ENCODE results near the gene EXT2. TPM values are rescaled to one million over a fixed set of nuclear protein-coding genes. Genes with fewer than 3 reads are reported as not detected.
A peak's percentile ranks its signal among the peaks of the same experiment; 100 is the strongest.

EXT2 gene
- total and polyA plus RNA-seq, 10 of the 15 experiments (the other 5 are each of a cell fraction or from before 2014, with no cell fraction given), result 3.8 to 31.4 (median 17.9) TPM

DNA sequence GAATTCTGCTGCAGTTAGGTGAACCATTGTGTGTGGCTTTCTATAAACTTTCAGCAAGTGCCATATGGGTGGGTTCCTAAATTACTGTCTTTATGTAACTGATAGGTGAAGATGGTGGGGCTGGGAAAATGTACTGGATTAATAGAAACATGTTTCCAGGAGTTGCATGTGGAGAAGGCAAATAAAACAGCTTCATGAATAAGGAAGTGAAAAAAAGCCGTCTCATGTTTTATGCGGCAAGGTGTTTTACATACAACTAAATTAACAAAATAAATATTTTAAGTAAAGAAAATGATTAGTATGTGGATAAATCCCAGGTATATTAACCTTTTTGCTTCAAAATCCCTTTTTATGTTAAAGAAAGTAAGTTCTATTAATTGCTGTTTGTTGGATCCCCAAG is 67.2 kb downstream of the EXT2 start:
- POLR2A ChIA-PET, result no interaction called here
- TF ChIP-seq SPI1 (IDR thresholded peaks at IDR 0.05; ENCODE audit: borderline replicate concordance, insufficient read depth, low read depth, low read length), result peak; percentile 72
- TF ChIP-seq TCF7 (IDR thresholded peaks at IDR 0.05; ENCODE audit: borderline replicate concordance), result no peak
- ATAC-seq, result peak; percentile 15; the same call in 1 of the 3 replicates
- CTCF ChIA-PET, result interaction anchor here (1.4 to 1.6 kb wide), 2 partner anchors 29 to 68 kb away, joined by 4 to 8 read pairs; partner anchors contain the start of gene EXT2
- in situ Hi-C loops (cut with MboI), result no loop called here
- H3K4me2 ChIP-seq (ENCODE audit: control insufficient read depth, insufficient read depth), result no peak overlapping the region
- no peak overlapping the region for H3K4me3 ChIP-seq
- intact Hi-C loops (cut with micrococcal nuclease; ENCODE audit: unreplicated experiment), result no loop called here
- no peak overlapping the region for H2AFZ ChIP-seq (ENCODE audit: control insufficient read depth, low read depth, low read length)
- no peak overlapping the region for H3K27ac ChIP-seq (ENCODE audit: control insufficient read depth, insufficient read depth)
- no peaks in the 10 kb centered on the region for H3K27me3 ChIP-seq (replicated peaks in 1 of 2; ENCODE audit: control insufficient read depth in 2 of 2, insufficient read depth in 2 of 2, low read length in 1 of 2)
- WGBS (ENCODE audit: insufficient coverage, insufficient replicate concordance, low lambda C conversion rate, missing lambda C conversion rate), result 28% methylated on average over 2 of the region's 2 CpGs
- no peaks in the 10 kb centered on the region for H3K79me2 ChIP-seq (ENCODE audit: control insufficient read depth, insufficient read depth, low read length)
- no peak for FAIRE-seq
- RAD21 ChIA-PET (ENCODE audit: unreplicated experiment), result interaction anchor here (0.8 kb wide), 1 partner anchor 1660 kb away, joined by 3 read pairs; no protein-coding TSS in a partner anchor
- BruUV-seq (replicated peaks), result no TSS peak
- DNase-seq (ENCODE audit: low read depth, low spot score), result no peak
- H4K20me1 ChIP-seq (ENCODE audit: control insufficient read depth, insufficient read depth), result no peaks in the 10 kb centered on the region
- no peaks in the 10 kb centered on the region for H3K36me3 ChIP-seq (ENCODE audit: control insufficient read depth in 2 of 2, insufficient read depth in 2 of 2, low read length in 1 of 2)
- SMC1A ChIA-PET (ENCODE audit: uncharacterized antibody, unreplicated experiment), result interaction anchor here (2.0 kb wide), 1 partner anchor 11 kb away, joined by 4 read pairs; no protein-coding TSS in a partner anchor
- no peaks in the 10 kb centered on the region; the same call in 1 of the 2 replicates for H3K4me1 ChIP-seq (ENCODE audit: control insufficient read depth, insufficient read depth, low read length)
- peaks cover 1% of the 10 kb centered on the region; the same call in 2 of the 3 replicates for H3K9me3 ChIP-seq (replicated peaks; ENCODE audit: control insufficient read depth, insufficient read depth, low read length)
- no peak overlapping the region for H3K9ac ChIP-seq (ENCODE audit: control insufficient read depth, insufficient read depth, low read length)

DNA sequence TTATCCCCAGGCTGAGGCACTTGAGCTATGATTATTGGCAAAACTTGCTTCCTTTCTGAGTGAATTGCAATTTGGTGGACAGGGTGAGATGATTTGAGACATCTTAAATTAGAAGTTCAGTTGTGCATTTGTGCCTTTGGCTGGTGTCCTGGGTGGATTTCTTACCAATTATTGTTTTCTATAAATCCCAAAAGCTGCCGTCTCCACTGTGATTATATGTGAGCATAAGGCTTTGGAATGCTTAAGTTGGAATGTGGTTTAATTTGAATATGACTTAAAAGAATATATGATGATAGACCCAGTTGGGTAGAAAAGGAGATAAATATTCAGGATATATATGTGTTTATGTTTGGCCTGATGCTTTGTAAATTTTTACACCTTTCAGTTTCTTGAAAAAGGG is 70.0 kb downstream of the EXT2 start:
- Histone ChIP-seq H3K36me3 (ENCODE audit: control insufficient read depth in 2 of 2, insufficient read depth in 2 of 2, low read length in 1 of 2) (no peaks in the 10 kb centered on the region), H3K79me2 (ENCODE audit: control insufficient read depth, insufficient read depth, low read length) (no peaks in the 10 kb centered on the region), H3K27me3 (replicated peaks in 1 of 2; ENCODE audit: control insufficient read depth in 2 of 2, insufficient read depth in 2 of 2, low read length in 1 of 2) (no peaks in the 10 kb centered on the region), H4K20me1 (ENCODE audit: control insufficient read depth, insufficient read depth) (no peaks in the 10 kb centered on the region), H3K4me3 (no peak overlapping the region), H2AFZ (ENCODE audit: control insufficient read depth, low read depth, low read length) (no peak overlapping the region), H3K4me1 (ENCODE audit: control insufficient read depth, insufficient read depth, low read length) (no peaks in the 10 kb centered on the region), H3K9ac (ENCODE audit: control insufficient read depth, insufficient read depth, low read length) (no peak overlapping the region), H3K27ac (ENCODE audit: control insufficient read depth, insufficient read depth) (no peak overlapping the region), H3K9me3 (replicated peaks; ENCODE audit: control insufficient read depth, insufficient read depth, low read length) (no peaks in the 10 kb centered on the region), H3K4me2 (ENCODE audit: control insufficient read depth, insufficient read depth) (no peak overlapping the region)
- in situ Hi-C loops (cut with MboI) (no loop called here), intact Hi-C loops (cut with micrococcal nuclease; ENCODE audit: unreplicated experiment) (no loop called here)
- DNase-seq (ENCODE audit: low read depth, low spot score) (no peak), FAIRE-seq (no peak), ATAC-seq (no peak)
- no TSS peak for BruUV-seq (replicated peaks)
- 95% methylated on average over 1 of the region's 1 CpG for WGBS (ENCODE audit: insufficient coverage, insufficient replicate concordance, low lambda C conversion rate, missing lambda C conversion rate)
- SMC1A ChIA-PET (ENCODE audit: uncharacterized antibody, unreplicated experiment), result interaction anchor here (1.5 to 2.0 kb wide), 2 partner anchors 11 kb away, joined by 3 to 7 read pairs; no protein-coding TSS in a partner anchor
- POLR2A ChIA-PET, result interaction anchor here (1.3 kb wide), 1 partner anchor 13 kb away, joined by 3 read pairs; no protein-coding TSS in a partner anchor
- CTCF ChIA-PET, result interaction anchor here (1.3 kb wide), 2 partner anchors 12 to 72 kb away, joined by 3 to 6 read pairs; no protein-coding TSS in a partner anchor
- RAD21 ChIA-PET (ENCODE audit: unreplicated experiment), result interaction anchor here (1.1 kb wide), 1 partner anchor 32 kb away, joined by 7 read pairs; no protein-coding TSS in a partner anchor
- TF ChIP-seq TBL1XR1 (IDR thresholded peaks at IDR 0.05; ENCODE audit: low read depth, low read length), result no peak
- TF ChIP-seq, protein P1, sequence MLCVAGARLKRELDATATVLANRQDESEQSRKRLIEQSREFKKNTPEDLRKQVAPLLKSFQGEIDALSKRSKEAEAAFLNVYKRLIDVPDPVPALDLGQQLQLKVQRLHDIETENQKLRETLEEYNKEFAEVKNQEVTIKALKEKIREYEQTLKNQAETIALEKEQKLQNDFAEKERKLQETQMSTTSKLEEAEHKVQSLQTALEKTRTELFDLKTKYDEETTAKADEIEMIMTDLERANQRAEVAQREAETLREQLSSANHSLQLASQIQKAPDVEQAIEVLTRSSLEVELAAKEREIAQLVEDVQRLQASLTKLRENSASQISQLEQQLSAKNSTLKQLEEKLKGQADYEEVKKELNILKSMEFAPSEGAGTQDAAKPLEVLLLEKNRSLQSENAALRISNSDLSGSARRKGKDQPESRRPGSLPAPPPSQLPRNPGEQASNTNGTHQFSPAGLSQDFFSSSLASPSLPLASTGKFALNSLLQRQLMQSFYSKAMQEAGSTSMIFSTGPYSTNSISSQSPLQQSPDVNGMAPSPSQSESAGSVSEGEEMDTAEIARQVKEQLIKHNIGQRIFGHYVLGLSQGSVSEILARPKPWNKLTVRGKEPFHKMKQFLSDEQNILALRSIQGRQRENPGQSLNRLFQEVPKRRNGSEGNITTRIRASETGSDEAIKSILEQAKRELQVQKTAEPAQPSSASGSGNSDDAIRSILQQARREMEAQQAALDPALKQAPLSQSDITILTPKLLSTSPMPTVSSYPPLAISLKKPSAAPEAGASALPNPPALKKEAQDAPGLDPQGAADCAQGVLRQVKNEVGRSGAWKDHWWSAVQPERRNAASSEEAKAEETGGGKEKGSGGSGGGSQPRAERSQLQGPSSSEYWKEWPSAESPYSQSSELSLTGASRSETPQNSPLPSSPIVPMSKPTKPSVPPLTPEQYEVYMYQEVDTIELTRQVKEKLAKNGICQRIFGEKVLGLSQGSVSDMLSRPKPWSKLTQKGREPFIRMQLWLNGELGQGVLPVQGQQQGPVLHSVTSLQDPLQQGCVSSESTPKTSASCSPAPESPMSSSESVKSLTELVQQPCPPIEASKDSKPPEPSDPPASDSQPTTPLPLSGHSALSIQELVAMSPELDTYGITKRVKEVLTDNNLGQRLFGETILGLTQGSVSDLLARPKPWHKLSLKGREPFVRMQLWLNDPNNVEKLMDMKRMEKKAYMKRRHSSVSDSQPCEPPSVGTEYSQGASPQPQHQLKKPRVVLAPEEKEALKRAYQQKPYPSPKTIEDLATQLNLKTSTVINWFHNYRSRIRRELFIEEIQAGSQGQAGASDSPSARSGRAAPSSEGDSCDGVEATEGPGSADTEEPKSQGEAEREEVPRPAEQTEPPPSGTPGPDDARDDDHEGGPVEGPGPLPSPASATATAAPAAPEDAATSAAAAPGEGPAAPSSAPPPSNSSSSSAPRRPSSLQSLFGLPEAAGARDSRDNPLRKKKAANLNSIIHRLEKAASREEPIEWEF (IDR thresholded peaks at IDR 0.05; ENCODE audit: insufficient replicate concordance, low read depth, low read length), result no peak
- TF ChIP-seq, protein P2, sequence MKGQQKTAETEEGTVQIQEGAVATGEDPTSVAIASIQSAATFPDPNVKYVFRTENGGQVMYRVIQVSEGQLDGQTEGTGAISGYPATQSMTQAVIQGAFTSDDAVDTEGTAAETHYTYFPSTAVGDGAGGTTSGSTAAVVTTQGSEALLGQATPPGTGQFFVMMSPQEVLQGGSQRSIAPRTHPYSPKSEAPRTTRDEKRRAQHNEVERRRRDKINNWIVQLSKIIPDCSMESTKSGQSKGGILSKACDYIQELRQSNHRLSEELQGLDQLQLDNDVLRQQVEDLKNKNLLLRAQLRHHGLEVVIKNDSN (IDR thresholded peaks at IDR 0.05; ENCODE audit: borderline replicate concordance, extremely low read length, insufficient read depth, low read depth, low read length), result no peak
- TF ChIP-seq CEBPB (IDR thresholded peaks at IDR 0.05; ENCODE audit: borderline replicate concordance in 1 of 2, low read depth in 2 of 2, low read length in 2 of 2), result no peak
- no peak for TF ChIP-seq CBFB (IDR thresholded peaks at IDR 0.05; ENCODE audit: low read depth)

Measured in GM12878 (cell line).